Brain pericyte (primary cell): ENCODE results near the gene HOXC9.

ENCODE experiments used
- DNase-seq: peaks from one replicate; pipeline ENCODE4 v3.0.0-alpha.2; 2012; ENCODE audit warnings: low read depth, low spot score

The HOXC9 gene

DNA sequence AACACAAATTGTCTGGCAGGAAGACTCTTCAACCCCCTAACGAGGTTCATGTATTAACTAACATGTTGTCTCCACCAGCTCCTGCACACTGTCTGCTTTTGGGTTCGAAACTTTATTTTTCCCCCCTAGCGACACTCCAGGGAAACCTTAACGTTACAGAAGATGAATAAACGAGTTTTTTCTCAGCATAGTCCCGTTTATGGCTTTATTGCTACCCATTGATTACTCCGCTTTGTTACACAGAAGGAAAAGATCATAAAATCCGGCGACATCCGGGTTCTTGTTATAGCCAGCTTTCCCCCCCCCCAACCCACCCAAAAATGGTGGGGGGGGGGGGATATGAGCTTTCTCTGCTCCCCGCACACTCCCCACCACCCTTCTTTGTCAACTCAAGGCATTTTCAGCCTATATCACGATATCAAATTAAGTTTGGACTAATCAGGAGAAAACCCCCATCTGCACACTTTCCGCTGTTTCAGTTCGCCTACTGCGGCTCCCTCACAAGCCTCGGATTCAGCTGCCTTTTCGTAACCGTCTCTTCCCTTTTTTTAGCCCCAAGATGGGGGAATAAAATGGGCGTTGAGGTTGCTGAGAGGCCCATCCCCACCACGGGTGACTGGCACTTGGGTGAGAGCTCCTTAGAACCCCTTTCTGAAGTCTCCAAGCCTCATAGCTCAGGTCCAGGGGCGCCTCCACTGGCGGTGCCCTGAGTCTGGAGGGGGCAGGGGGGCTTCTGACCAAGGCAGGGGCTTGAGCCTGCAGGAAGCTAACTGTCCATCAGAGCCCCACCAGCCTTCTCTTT lies 26.9 kb downstream of the HOXC9 start:
- no peak for DNase-seq

GRCh38 chr12:54027442-54027786 lies 27.5 kb downstream of the HOXC9 start:
- no peak for DNase-seq

- DNase-seq, result no peak
Observed at GRCh38 chr12:54028314-54029201, 28.6 kb downstream of the HOXC9 start, which contains the start of gene HOXC6. HOXC6 (plus strand) TSS chr12:54028440; CDS start chr12:54028522, 82 bp downstream.

GRCh38 chr12:54029529-54030441 lies 29.8 kb downstream of the HOXC9 start:
- no peak for DNase-seq

DNA sequence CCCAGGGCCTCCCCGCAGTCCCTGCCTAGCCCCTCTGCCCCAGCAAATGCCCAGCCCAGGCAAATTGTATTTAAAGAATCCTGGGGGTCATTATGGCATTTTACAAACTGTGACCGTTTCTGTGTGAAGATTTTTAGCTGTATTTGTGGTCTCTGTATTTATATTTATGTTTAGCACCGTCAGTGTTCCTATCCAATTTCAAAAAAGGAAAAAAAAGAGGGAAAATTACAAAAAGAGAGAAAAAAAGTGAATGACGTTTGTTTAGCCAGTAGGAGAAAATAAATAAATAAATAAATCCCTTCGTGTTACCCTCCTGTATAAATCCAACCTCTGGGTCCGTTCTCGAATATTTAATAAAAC lies 30.5 kb downstream of the HOXC9 start:
- no peak for DNase-seq

DNA sequence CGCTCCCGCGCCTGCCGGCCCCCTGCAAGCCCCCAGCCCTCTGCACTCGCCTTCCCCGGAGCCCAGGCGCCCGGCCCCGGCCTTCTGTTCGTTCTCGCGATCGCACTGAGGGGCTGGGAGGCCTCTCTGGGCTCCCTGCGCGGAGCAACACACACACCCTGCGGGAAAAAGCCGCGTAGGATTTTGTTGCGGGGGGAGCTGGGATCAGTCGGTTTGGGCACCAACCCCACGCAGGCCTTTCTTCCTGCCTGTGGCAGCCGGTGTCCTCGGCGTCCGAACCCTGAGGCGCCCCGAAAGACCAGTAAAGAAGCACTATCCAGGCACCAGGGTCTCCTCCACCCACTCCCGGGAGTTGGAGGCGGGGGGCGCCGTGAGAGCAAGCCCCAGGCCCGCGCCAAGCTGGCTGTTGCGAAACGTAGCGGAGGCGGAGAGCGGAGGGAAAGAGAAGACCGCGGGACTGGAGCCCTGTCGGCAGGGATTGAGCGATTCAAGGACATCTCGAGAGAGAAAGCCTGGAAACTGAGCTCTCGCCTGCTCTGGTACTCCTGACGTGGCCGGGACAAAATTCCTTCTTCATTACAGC lies 31.0 kb downstream of the HOXC9 start:
- no peak for DNase-seq

- DNase-seq, result no peak
Observed at GRCh38 chr12:54031480-54031879, 31.5 kb downstream of the HOXC9 start.

- DNase-seq, result no peak
Observed at GRCh38 chr12:54032086-54032619, 32.2 kb downstream of the HOXC9 start.

GRCh38 chr12:54032627-54033100 lies 32.7 kb downstream of the HOXC9 start, which contains the start of gene HOXC5:
HOXC5 (plus strand) TSS chr12:54033050; CDS start chr12:54033123, 73 bp downstream.
- no peak for DNase-seq

DNA sequence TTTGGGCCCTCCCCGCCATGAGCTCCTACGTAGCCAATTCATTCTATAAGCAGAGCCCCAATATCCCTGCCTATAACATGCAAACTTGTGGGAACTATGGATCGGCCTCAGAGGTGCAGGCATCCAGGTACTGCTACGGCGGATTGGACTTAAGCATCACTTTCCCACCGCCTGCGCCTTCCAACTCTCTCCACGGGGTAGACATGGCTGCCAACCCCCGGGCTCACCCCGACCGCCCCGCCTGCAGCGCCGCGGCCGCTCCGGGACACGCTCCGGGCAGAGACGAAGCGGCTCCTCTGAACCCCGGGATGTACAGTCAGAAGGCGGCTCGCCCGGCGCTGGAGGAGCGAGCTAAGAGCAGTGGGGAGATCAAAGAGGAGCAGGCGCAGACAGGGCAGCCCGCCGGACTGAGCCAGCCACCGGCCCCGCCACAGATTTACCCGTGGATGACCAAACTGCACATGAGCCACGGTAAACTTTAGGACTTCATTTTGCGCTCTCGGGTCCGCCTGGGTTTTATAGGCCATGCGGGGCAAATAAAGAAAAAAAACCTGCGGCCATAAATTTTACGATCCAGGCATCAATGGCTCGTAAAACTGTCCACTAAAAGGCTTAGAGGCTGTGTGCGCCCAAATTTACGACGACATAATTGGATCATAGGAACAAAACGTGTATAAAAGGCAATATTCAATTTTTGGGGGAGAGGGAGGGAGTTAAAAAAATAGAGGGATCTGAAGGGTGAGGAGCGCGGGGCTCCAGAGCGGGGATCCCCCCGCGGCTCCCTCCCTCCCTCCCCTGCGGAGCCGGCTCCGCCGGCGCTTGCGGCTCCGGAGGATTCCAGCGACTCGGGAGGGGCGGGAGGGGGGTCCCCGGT lies 33.4 kb downstream of the HOXC9 start:
- no peak for DNase-seq

DNA sequence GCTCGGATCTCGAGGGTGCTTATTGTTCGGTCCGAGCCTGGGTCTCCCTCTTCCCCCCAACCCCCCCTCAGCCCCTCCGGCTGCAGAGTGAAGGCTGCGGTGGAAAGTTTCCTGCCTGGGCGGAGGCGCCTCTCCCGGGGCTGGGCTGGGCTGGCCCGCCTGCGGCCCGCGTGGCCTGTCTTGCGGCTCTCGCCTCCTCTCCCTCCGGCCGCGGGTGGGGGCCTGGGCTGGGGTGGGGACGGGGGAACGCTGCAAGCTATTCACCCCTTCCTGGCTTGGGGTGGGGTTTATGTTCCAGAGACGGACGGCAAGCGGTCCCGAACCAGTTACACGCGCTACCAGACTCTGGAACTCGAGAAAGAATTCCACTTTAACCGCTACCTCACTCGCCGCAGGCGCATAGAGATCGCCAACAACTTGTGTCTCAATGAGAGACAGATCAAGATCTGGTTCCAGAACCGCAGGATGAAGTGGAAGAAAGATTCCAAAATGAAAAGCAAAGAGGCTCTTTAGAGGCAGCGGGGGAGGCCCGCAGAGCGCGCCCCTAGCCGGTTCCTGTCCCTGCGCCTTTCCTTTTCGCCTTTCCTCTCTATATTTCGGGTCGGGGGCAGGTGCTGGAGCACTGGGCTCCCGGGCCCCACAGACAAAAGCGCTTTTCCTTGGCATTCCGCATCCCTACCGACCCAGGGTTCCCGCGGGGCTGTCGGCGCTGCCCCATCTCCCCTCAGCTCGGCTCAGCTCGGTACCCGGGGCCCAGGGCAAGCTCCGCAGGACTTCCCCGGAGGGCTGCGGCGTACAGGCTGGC lies 34.2 kb downstream of the HOXC9 start:
- no peak for DNase-seq

- no peak for DNase-seq
Observed at GRCh38 chr12:54034785-54035310, 34.9 kb downstream of the HOXC9 start.

DNA sequence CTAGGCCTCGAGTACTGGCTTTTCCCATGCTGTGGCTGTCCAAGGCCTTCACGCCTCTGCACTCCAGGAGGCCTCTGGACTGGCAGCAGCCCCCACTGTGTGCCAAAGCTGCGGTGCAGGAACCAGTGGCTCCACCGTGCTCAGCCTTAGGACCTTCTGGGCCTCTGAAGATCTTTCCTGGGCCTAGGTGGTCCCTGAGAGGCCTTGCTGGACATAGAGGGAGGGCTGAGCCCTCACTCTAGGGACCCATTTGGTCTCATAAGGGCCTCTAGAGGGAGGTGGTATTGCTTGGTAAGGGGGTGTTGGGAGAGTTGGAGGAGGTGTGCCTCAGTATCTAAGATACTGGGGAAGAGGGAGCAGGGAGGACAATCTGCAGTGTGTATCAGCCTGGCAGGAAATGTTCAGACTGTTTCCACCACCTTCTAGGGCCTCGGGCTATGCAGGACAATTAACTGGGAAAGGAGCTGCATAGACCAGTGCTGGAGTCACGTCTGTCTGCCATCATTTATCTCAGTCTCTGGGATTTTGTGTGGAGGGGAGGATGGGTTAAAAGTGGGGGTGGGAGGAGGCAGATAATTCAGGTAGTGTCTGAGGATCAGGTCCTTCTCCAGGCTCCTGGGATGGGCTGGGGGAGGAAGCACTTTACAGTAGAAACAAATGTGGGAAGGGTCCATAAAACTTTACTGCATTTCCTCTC lies 35.8 kb downstream of the HOXC9 start:
- no peak for DNase-seq

- DNase-seq, result no peak
Observed at GRCh38 chr12:54036620-54037359, 36.8 kb downstream of the HOXC9 start.

- DNase-seq, result no peak
Observed at GRCh38 chr12:54037360-54038283, 37.7 kb downstream of the HOXC9 start.

GRCh38 chr12:54038284-54038870 lies 38.4 kb downstream of the HOXC9 start:
- no peak for DNase-seq
